ENCODE measurements around the gene CAPN12.

The CAPN12 gene

GRCh38 chr19:38743394-38744297 lies 628 bp downstream of the CAPN12 start:
- Histone ChIP-seq H3K27me3 (ENCODE audit: control insufficient read depth, insufficient read depth, low read length) (no peaks in the 10 kb centered on the region), H3K27ac (ENCODE audit: low read depth, low read length) (no peak overlapping the region), H3K4me3 (ENCODE audit: low read depth, low read length) (no peak overlapping the region), H3K36me3 (ENCODE audit: control insufficient read depth, insufficient read depth, low read length) (no peaks in the 10 kb centered on the region), H3K9me3 (ENCODE audit: control insufficient read depth, insufficient read depth, low read length) (no peaks in the 10 kb centered on the region), H3K4me1 (ENCODE audit: control insufficient read depth, insufficient read depth, low read length) (no peaks in the 10 kb centered on the region), H3K9ac (ENCODE audit: low read depth, low read length) (no peak overlapping the region)

GRCh38 chr19:38742906-38743305 lies 1.4 kb downstream of the CAPN12 start:
- Histone ChIP-seq H3K9me3 (ENCODE audit: control insufficient read depth, insufficient read depth, low read length) (no peaks in the 10 kb centered on the region), H3K4me3 (ENCODE audit: low read depth, low read length) (no peak overlapping the region), H3K27me3 (ENCODE audit: control insufficient read depth, insufficient read depth, low read length) (peaks cover under 1% of the 10 kb centered on the region; the same call in 1 of the 2 replicates), H3K4me1 (ENCODE audit: control insufficient read depth, insufficient read depth, low read length) (no peaks in the 10 kb centered on the region), H3K9ac (ENCODE audit: low read depth, low read length) (no peak overlapping the region), H3K36me3 (ENCODE audit: control insufficient read depth, insufficient read depth, low read length) (no peaks in the 10 kb centered on the region), H3K27ac (ENCODE audit: low read depth, low read length) (no peak overlapping the region)

- Histone ChIP-seq H3K36me3 (ENCODE audit: control insufficient read depth, insufficient read depth, low read length) (no peaks in the 10 kb centered on the region), H3K9me3 (ENCODE audit: control insufficient read depth, insufficient read depth, low read length) (no peaks in the 10 kb centered on the region), H3K4me1 (ENCODE audit: control insufficient read depth, insufficient read depth, low read length) (no peaks in the 10 kb centered on the region), H3K4me3 (ENCODE audit: low read depth, low read length) (no peak overlapping the region), H3K27me3 (ENCODE audit: control insufficient read depth, insufficient read depth, low read length) (peaks cover 7% of the 10 kb centered on the region), H3K27ac (ENCODE audit: low read depth, low read length) (no peak overlapping the region), H3K9ac (ENCODE audit: low read depth, low read length) (no peak overlapping the region)
These were observed 2.0 kb downstream of the CAPN12 start for GRCh38 chr19:38742296-38742695.

GRCh38 chr19:38741670-38742069 lies 2.6 kb downstream of the CAPN12 start:
- H3K9ac ChIP-seq (ENCODE audit: low read depth, low read length) = no peak overlapping the region
- no peak overlapping the region for H3K4me3 ChIP-seq (ENCODE audit: low read depth, low read length)
- no peaks in the 10 kb centered on the region for H3K36me3 ChIP-seq (ENCODE audit: control insufficient read depth, insufficient read depth, low read length)
- no peak overlapping the region for H3K27ac ChIP-seq (ENCODE audit: low read depth, low read length)
- H3K4me1 ChIP-seq (ENCODE audit: control insufficient read depth, insufficient read depth, low read length) = no peaks in the 10 kb centered on the region
- peaks cover 8% of the 10 kb centered on the region for H3K27me3 ChIP-seq (ENCODE audit: control insufficient read depth, insufficient read depth, low read length)
- H3K9me3 ChIP-seq (ENCODE audit: control insufficient read depth, insufficient read depth, low read length) = no peaks in the 10 kb centered on the region

- peaks cover 8% of the 10 kb centered on the region for H3K27me3 ChIP-seq (ENCODE audit: control insufficient read depth, insufficient read depth, low read length)
- H3K36me3 ChIP-seq (ENCODE audit: control insufficient read depth, insufficient read depth, low read length) = no peaks in the 10 kb centered on the region
- H3K9ac ChIP-seq (ENCODE audit: low read depth, low read length) = no peak overlapping the region
- H3K4me1 ChIP-seq (ENCODE audit: control insufficient read depth, insufficient read depth, low read length) = no peaks in the 10 kb centered on the region
- H3K9me3 ChIP-seq (ENCODE audit: control insufficient read depth, insufficient read depth, low read length) = no peaks in the 10 kb centered on the region
- H3K27ac ChIP-seq (ENCODE audit: low read depth, low read length) = no peak overlapping the region
- H3K4me3 ChIP-seq (ENCODE audit: low read depth, low read length) = no peak overlapping the region
These were observed 3.3 kb downstream of the CAPN12 start for GRCh38 chr19:38740932-38741331.

- Histone ChIP-seq H3K9me3 (ENCODE audit: control insufficient read depth, insufficient read depth, low read length) (no peaks in the 10 kb centered on the region), H3K9ac (ENCODE audit: low read depth, low read length) (no peak overlapping the region), H3K36me3 (ENCODE audit: control insufficient read depth, insufficient read depth, low read length) (no peaks in the 10 kb centered on the region), H3K27ac (ENCODE audit: low read depth, low read length) (no peak overlapping the region), H3K4me1 (ENCODE audit: control insufficient read depth, insufficient read depth, low read length) (no peaks in the 10 kb centered on the region), H3K4me3 (ENCODE audit: low read depth, low read length) (no peak overlapping the region), H3K27me3 (ENCODE audit: control insufficient read depth, insufficient read depth, low read length) (peaks cover 8% of the 10 kb centered on the region)
These were observed 4.0 kb downstream of the CAPN12 start for GRCh38 chr19:38740257-38740592.

- H3K27me3 ChIP-seq (ENCODE audit: control insufficient read depth, insufficient read depth, low read length) = peaks cover 8% of the 10 kb centered on the region
- H3K9ac ChIP-seq (ENCODE audit: low read depth, low read length) = no peak overlapping the region
- H3K36me3 ChIP-seq (ENCODE audit: control insufficient read depth, insufficient read depth, low read length) = no peaks in the 10 kb centered on the region
- H3K4me1 ChIP-seq (ENCODE audit: control insufficient read depth, insufficient read depth, low read length) = peaks cover 3% of the 10 kb centered on the region
- no peaks in the 10 kb centered on the region for H3K9me3 ChIP-seq (ENCODE audit: control insufficient read depth, insufficient read depth, low read length)
- no peak overlapping the region for H3K4me3 ChIP-seq (ENCODE audit: low read depth, low read length)
- no peak overlapping the region for H3K27ac ChIP-seq (ENCODE audit: low read depth, low read length)
These were observed 4.6 kb downstream of the CAPN12 start for GRCh38 chr19:38739440-38740256.

- Histone ChIP-seq H3K27ac (ENCODE audit: low read depth, low read length) (no peak overlapping the region), H3K36me3 (ENCODE audit: control insufficient read depth, insufficient read depth, low read length) (no peaks in the 10 kb centered on the region), H3K9me3 (ENCODE audit: control insufficient read depth, insufficient read depth, low read length) (no peaks in the 10 kb centered on the region), H3K4me1 (ENCODE audit: control insufficient read depth, insufficient read depth, low read length) (peaks cover 8% of the 10 kb centered on the region), H3K9ac (ENCODE audit: low read depth, low read length) (no peak overlapping the region), H3K27me3 (ENCODE audit: control insufficient read depth, insufficient read depth, low read length) (peaks cover 8% of the 10 kb centered on the region), H3K4me3 (ENCODE audit: low read depth, low read length) (no peak overlapping the region)
These were observed 6.1 kb downstream of the CAPN12 start for GRCh38 chr19:38737921-38738737.

GRCh38 chr19:38737281-38737865 lies 6.9 kb downstream of the CAPN12 start:
- H3K27ac ChIP-seq (ENCODE audit: low read depth, low read length) = no peak overlapping the region
- peaks cover 8% of the 10 kb centered on the region for H3K4me1 ChIP-seq (ENCODE audit: control insufficient read depth, insufficient read depth, low read length)
- no peaks in the 10 kb centered on the region for H3K9me3 ChIP-seq (ENCODE audit: control insufficient read depth, insufficient read depth, low read length)
- peaks cover 8% of the 10 kb centered on the region for H3K27me3 ChIP-seq (ENCODE audit: control insufficient read depth, insufficient read depth, low read length)
- H3K36me3 ChIP-seq (ENCODE audit: control insufficient read depth, insufficient read depth, low read length) = no peaks in the 10 kb centered on the region
- no peak overlapping the region for H3K9ac ChIP-seq (ENCODE audit: low read depth, low read length)
- H3K4me3 ChIP-seq (ENCODE audit: low read depth, low read length) = no peak overlapping the region

GRCh38 chr19:38736413-38737280 lies 7.6 kb downstream of the CAPN12 start:
- Histone ChIP-seq H3K27me3 (ENCODE audit: control insufficient read depth, insufficient read depth, low read length) (peaks cover 8% of the 10 kb centered on the region), H3K27ac (ENCODE audit: low read depth, low read length) (no peak overlapping the region), H3K4me1 (ENCODE audit: control insufficient read depth, insufficient read depth, low read length) (peaks cover 8% of the 10 kb centered on the region), H3K9me3 (ENCODE audit: control insufficient read depth, insufficient read depth, low read length) (no peaks in the 10 kb centered on the region), H3K36me3 (ENCODE audit: control insufficient read depth, insufficient read depth, low read length) (peaks cover 4% of the 10 kb centered on the region; the same call in 1 of the 2 replicates), H3K4me3 (ENCODE audit: low read depth, low read length) (peak overlapping the region; percentile 62), H3K9ac (ENCODE audit: low read depth, low read length) (no peak overlapping the region)

All from HUES48 (cell line).